Breast epithelium (tissue), 4 donors: Measurements from ENCODE around the gene OR2C1. TPM values are rescaled to one million over a fixed set of nuclear protein-coding genes. Genes with fewer than 3 reads are reported as not detected.

Experiments used
- DNase-seq, 2 donors: peaks; one replicate each; pipeline ENCODE4 v3.0.0-alpha.2; 2019; ENCODE audit warnings: low spot score in 2 of 2
- H3K27ac ChIP-seq, 2 donors: fragments of 200-600 bp; sonication (generic) in 1 of 2; one replicate each; pipeline ENCODE4 v1.5.1; 2016 to 2019; ENCODE audit warnings: mild to moderate bottlenecking in 1 of 2
- H3K27me3 ChIP-seq, 2 donors: fragments of 200-600 bp; sonication (generic) in 1 of 2; one replicate each; pipeline versions ENCODE4 v1.5.1 to v1.6.0; 2017 to 2019; ENCODE audit warnings: control low read depth in 1 of 2, mild to moderate bottlenecking in 1 of 2
- H3K36me3 ChIP-seq: fragments of 200-600 bp; one replicate; pipeline ENCODE4 v1.5.1; 2019
- H3K4me1 ChIP-seq, 2 donors: fragments of 200-600 bp; sonication (generic); one replicate each; pipeline ENCODE4 v1.5.1; 2016 to 2019; ENCODE audit warnings: control low read depth in 1 of 2
- H3K4me3 ChIP-seq, 3 donors: fragments of 200-600 bp; sonication (generic); 1 replicate in 2 of 3; 2 replicates in 1 of 3; pipeline ENCODE4 v1.5.1; 2016 to 2019; ENCODE audit warnings: mild to moderate bottlenecking in 3 of 3, moderate library complexity in 2 of 3
- H3K9me3 ChIP-seq, 2 donors: fragments of 200-600 bp; sonication (generic) in 1 of 2; one replicate each; pipeline ENCODE4 v1.5.1; 2016 to 2019; ENCODE audit warnings: control low read depth in 1 of 2
- POLR2A ChIP-seq: fragments of 450-650 bp; IDR thresholded peaks from one replicate; pipeline ENCODE4 v1.6.1; 2016; ENCODE audit warnings: antibody characterized with exemption, mild to moderate bottlenecking, moderate library complexity
- POLR2AphosphoS5 ChIP-seq, 3 donors: sonication (generic); formaldehyde crosslinking; IDR thresholded peaks; one replicate each; pipeline ENCODE4 v1.6.1; 2017; ENCODE audit warnings: antibody characterized with exemption in 3 of 3
- intact Hi-C: fragments of 100-400 bp; cut with DNase I; formaldehyde crosslinking; loops from one replicate; pipeline ENCODE4 v1.15.1; 2023; ENCODE audit warnings: low total_unique reads
- total RNA-seq, 3 donors: library from RNA; depleted of rRNA; stranded (reverse); fragments of >200 nt; gene quantifications; one replicate each; pipeline ENCODE4 v1.1.0, GENCODE V29; 2016
- TF ChIP-seq, protein P1 (sequence below), 3 donors: fragments of 450-650 bp; IDR thresholded peaks; one replicate each; pipeline ENCODE4 v1.5.1; 2016 to 2017; ENCODE audit warnings: antibody characterized with exemption in 3 of 3, mild to moderate bottlenecking in 3 of 3, moderate library complexity in 3 of 3

The OR2C1 gene
- total RNA-seq, 3 donors from 2014 or later: 0.29 TPM; not detected in 2

DNA sequence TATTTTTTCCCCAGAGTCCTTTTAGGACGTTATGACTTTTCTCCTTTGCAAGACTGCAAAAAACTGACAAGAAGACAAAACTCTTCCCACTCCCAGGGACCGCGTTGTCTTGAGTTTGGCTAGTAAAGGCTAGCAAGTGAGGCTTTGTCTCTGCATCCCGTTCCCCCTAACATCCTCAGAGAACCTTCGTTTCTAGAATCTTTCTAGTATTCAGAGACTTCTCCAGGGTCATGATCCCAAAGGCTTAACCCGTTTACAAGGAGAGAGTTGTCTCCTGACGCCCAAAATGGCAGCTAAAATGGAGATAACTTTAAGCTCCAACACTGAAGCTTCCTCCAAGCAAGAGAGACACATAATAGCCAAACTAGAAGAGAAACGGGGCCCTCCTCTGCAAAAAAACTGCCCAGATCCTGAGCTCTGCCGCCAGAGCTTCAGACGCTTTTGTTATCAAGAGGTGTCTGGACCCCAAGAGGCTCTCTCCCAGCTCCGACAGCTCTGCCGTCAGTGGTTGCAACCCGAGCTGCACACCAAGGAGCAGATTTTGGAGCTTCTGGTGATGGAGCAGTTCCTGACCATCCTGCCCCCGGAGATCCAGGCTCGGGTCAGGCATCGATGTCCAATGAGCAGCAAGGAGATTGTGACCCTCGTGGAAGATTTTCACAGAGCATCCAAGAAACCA, 46.2 kb downstream of the OR2C1 start:
- no peaks in the 10 kb centered on the region for H3K4me1 ChIP-seq
- H3K27ac ChIP-seq: peak overlapping the region; percentile 91 to 95
- TF ChIP-seq POLR2AphosphoS5 (IDR thresholded peaks at IDR 0.05) (no peak), POLR2A (no peak)
- TF ChIP-seq, protein P1, sequence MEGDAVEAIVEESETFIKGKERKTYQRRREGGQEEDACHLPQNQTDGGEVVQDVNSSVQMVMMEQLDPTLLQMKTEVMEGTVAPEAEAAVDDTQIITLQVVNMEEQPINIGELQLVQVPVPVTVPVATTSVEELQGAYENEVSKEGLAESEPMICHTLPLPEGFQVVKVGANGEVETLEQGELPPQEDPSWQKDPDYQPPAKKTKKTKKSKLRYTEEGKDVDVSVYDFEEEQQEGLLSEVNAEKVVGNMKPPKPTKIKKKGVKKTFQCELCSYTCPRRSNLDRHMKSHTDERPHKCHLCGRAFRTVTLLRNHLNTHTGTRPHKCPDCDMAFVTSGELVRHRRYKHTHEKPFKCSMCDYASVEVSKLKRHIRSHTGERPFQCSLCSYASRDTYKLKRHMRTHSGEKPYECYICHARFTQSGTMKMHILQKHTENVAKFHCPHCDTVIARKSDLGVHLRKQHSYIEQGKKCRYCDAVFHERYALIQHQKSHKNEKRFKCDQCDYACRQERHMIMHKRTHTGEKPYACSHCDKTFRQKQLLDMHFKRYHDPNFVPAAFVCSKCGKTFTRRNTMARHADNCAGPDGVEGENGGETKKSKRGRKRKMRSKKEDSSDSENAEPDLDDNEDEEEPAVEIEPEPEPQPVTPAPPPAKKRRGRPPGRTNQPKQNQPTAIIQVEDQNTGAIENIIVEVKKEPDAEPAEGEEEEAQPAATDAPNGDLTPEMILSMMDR (IDR thresholded peaks at IDR 0.05): no peak
- H3K36me3 ChIP-seq: peaks cover 8% of the 10 kb centered on the region
- intact Hi-C loops: no loop called here
- DNase-seq: no peak
- no peaks in the 10 kb centered on the region for H3K27me3 ChIP-seq
- H3K9me3 ChIP-seq: peaks cover 39 to 47% of the 10 kb centered on the region in 2 donors
- H3K4me3 ChIP-seq: peak overlapping the region; percentile 86 to 98 (median 95)

Other genes starting within 250 kb of the OR2C1 start
- gene ZNF205, start 243.3 kb upstream of the OR2C1 start, total RNA-seq: 10 to 100 TPM; 12.5 to 18.9 (median 13.4) TPM
- 1 to 10 TPM; 4.0 to 5.6 (median 5.6) TPM for gene ZNF213, start 220.9 kb upstream of the OR2C1 start, total RNA-seq
- gene OR1F1, start 167.7 kb upstream of the OR2C1 start, total RNA-seq: not detected
- 10 to 100 TPM in 1 of 3 donors, 1 to 10 TPM in 2; 3.5 to 11.1 (median 9.2) TPM for gene ZNF200, start 120.7 kb upstream of the OR2C1 start, total RNA-seq
- 1 to 10 TPM in 2 of 3 donors, under 1 TPM in 1; 0.66 to 5.6 (median 1.8) TPM for gene MEFV, start 99.3 kb upstream of the OR2C1 start, total RNA-seq
- gene ZNF263, start 72.4 kb upstream of the OR2C1 start, total RNA-seq: 10 to 100 TPM; 38.2 to 55.8 (median 47.9) TPM
- 10 to 100 TPM in 1 of 3 donors, 1 to 10 TPM in 2; 5.2 to 11.4 (median 7.0) TPM for gene TIGD7, start 50.5 kb upstream of the OR2C1 start, total RNA-seq
- gene ZNF75A, start 50.4 kb upstream of the OR2C1 start, total RNA-seq: 10 to 100 TPM; 19.4 to 58.2 (median 37.0) TPM
- gene ZSCAN32, start 45.1 kb downstream of the OR2C1 start, total RNA-seq: 10 to 100 TPM; 10.9 to 17.7 (median 12.8) TPM
- gene ZNF174, start 45.3 kb downstream of the OR2C1 start, total RNA-seq: 10 to 100 TPM in 2 of 3 donors, 1 to 10 TPM in 1; 9.3 to 17.7 (median 12.8) TPM
- 1 to 10 TPM; 2.1 to 3.6 (median 2.8) TPM for gene ZNF597, start 87.6 kb downstream of the OR2C1 start, total RNA-seq
- 10 to 100 TPM; 25.4 to 25.9 (median 25.5) TPM for gene NAA60, start 87.8 kb downstream of the OR2C1 start, total RNA-seq
- gene C16orf90, start 139.6 kb downstream of the OR2C1 start, total RNA-seq: not detected
- 10 to 100 TPM; 20.8 to 27.1 (median 24.6) TPM for gene CLUAP1, start 145.1 kb downstream of the OR2C1 start, total RNA-seq
- 1 to 10 TPM in 2 of 3 donors, under 1 TPM in 1; 0.64 to 1.6 (median 1.3) TPM for gene NLRC3, start 221.5 kb downstream of the OR2C1 start, total RNA-seq